Astrocyte of the cerebellum (primary cell): ENCODE results near the gene GLB1L2.

ENCODE experiments used
- DNase-seq: peaks from one replicate; pipeline ENCODE4 v3.0.0-alpha.2; 2011; ENCODE audit warnings: low read depth
- H3K4me3 ChIP-seq: 2 replicates; pipeline ENCODE4 v1.5.1; 2011; ENCODE audit warnings: mild to moderate bottlenecking, low read depth, low read length, moderate library complexity
- CTCF ChIP-seq: IDR thresholded peaks from 2 replicates; pipeline ENCODE4 v1.5.1; 2012; ENCODE audit warnings: low read length, low read depth, moderate library complexity, mild to moderate bottlenecking; ENCODE audit errors: missing control alignments
- in situ Hi-C: cut with HindIII; loops from 2 replicates; pipeline ENCODE4 v1.10.0; 2017; ENCODE audit warnings: low sequenced_read_pairs

The GLB1L2 gene

DNA sequence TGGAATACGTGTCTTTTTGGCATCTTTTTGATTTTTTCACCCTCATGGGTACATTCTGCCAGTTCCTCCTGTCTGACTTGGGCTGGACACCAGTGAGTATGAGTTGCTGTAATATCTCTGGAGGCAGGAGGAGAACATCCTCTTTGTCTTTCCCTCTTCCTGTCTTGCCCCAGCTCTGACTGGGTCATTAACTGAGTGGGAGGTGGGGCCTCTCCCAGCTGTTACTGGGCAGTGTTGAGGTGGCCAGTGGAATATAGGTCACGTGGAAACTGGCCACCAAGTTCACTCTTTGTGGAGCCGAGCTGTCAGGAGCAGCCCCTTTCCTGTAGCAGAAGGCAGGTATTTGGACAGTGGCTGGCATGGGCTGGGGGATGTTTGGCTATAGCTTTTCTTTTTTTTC lies 2.2 kb downstream of the GLB1L2 start:
- no peak for DNase-seq
- in situ Hi-C loops, result no loop called here
- TF ChIP-seq CTCF, result no peak

GRCh38 chr11:134334796-134335571 lies 3.2 kb downstream of the GLB1L2 start:
- in situ Hi-C loops, result no loop called here
- TF ChIP-seq CTCF, result no peak
- no peak for DNase-seq
- no peak overlapping the region for H3K4me3 ChIP-seq

More for the DNA sequence above, 2.2 kb downstream of the GLB1L2 start:
- no peak overlapping the region for H3K4me3 ChIP-seq

- in situ Hi-C loops, result no loop called here
- no peak for TF ChIP-seq CTCF
- no peak overlapping the region for H3K4me3 ChIP-seq
- no peak for DNase-seq
Measured at GRCh38 chr11:134337051-134337450, 5.3 kb downstream of the GLB1L2 start.

- H3K4me3 ChIP-seq, result no peak overlapping the region
- in situ Hi-C loops, result no loop called here
- no peak for DNase-seq
- TF ChIP-seq CTCF, result no peak
Measured at GRCh38 chr11:134338068-134338467, 6.3 kb downstream of the GLB1L2 start.

DNA sequence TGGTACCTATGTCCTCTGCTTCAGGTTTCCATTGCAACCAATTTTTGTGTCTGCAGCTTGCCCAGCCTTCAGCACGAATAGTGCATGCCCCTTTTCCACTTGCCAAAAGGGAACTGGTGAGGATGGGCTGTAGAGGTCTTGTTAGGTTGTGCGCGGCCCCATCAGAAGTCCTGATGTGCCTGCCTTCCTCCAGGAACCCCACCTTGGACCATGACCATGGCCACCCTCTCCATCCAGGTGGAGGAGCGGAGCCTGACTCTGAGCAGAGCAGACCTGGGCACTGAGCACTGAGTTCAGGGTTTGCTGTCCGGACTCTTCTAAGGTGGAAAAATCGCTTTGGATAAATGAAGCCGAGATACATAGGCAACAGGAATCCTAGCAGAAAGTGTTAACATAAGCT lies 6.9 kb downstream of the GLB1L2 start:
- no peak for TF ChIP-seq CTCF
- in situ Hi-C loops, result no loop called here
- DNase-seq, result no peak
- H3K4me3 ChIP-seq, result no peak overlapping the region

GRCh38 chr11:134339756-134340155 lies 8.0 kb downstream of the GLB1L2 start:
- no peak overlapping the region for H3K4me3 ChIP-seq
- no peak for TF ChIP-seq CTCF
- in situ Hi-C loops, result no loop called here
- no peak for DNase-seq
